GM21360 (cell line): Measurements from ENCODE around the gene CACNA1D.

ENCODE experiments used
- ATAC-seq: cut with Tn5 transposase; IDR thresholded peaks from one replicate; pipeline ENCODE4 v1.9.1; 2021; ENCODE audit warnings: mild to moderate bottlenecking, moderate library complexity; ENCODE audit not compliant: unreplicated experiment

Gene CACNA1D

GRCh38 chr3:53803124-53803815 lies 308.9 kb downstream of the CACNA1D start:
- ATAC-seq: no peak

GRCh38 chr3:53803816-53804695 lies 309.6 kb downstream of the CACNA1D start:
- no peak for ATAC-seq

- no peak for ATAC-seq
Measured at GRCh38 chr3:53804697-53805462, 310.5 kb downstream of the CACNA1D start.

- no peak for ATAC-seq
Measured at GRCh38 chr3:53805463-53806159, 311.2 kb downstream of the CACNA1D start.

GRCh38 chr3:53806182-53807116 lies 312.0 kb downstream of the CACNA1D start:
- ATAC-seq: no peak

GRCh38 chr3:53807117-53807810 lies 312.9 kb downstream of the CACNA1D start:
- ATAC-seq: no peak

- no peak for ATAC-seq
Measured at GRCh38 chr3:53808496-53808895, 314.1 kb downstream of the CACNA1D start.

- no peak for ATAC-seq
Measured at GRCh38 chr3:53809267-53809666, 314.9 kb downstream of the CACNA1D start.

- ATAC-seq: no peak
Measured at GRCh38 chr3:53809764-53810400, 315.5 kb downstream of the CACNA1D start.

GRCh38 chr3:53811143-53811927 lies 316.9 kb downstream of the CACNA1D start:
- ATAC-seq: no peak

- ATAC-seq: no peak
Measured at GRCh38 chr3:53812434-53812833, 318.0 kb downstream of the CACNA1D start.

- no peak for ATAC-seq
Measured at GRCh38 chr3:53813229-53813628, 318.8 kb downstream of the CACNA1D start.

GRCh38 chr3:53813876-53814275 lies 319.5 kb downstream of the CACNA1D start:
- no peak for ATAC-seq

- ATAC-seq: no peak
Measured at GRCh38 chr3:53815067-53815466, 320.7 kb downstream of the CACNA1D start.

- ATAC-seq: no peak
Measured at GRCh38 chr3:53815651-53816050, 321.2 kb downstream of the CACNA1D start.

GRCh38 chr3:53816425-53816824 lies 322.0 kb downstream of the CACNA1D start:
- ATAC-seq: no peak

GRCh38 chr3:53817211-53817610 lies 322.8 kb downstream of the CACNA1D start:
- ATAC-seq: no peak

GRCh38 chr3:53817809-53818208 lies 323.4 kb downstream of the CACNA1D start:
- ATAC-seq: no peak
